RWPE1 (cell line): ENCODE data around the gene BRIP1.
"Not testable (repeated sequence)": the region's sequence is repeated elsewhere in the genome, so short reads cannot be mapped to it uniquely, and the experiment has no call there.

ENCODE experiments used
- CTCF ChIA-PET: fragments of 350-600 bp; sonication (Branson Sonifier 250); formaldehyde crosslinking; extraction: SDS; loops from one replicate; lab custom pipeline; 2021; lab: Yijun Ruan, JAX
- POLR2A ChIA-PET: fragments of 400-600 bp; formaldehyde crosslinking; extraction: SDS; loops from one replicate; lab custom pipeline; 2020; ENCODE audit warnings: antibody characterized with exemption; ENCODE audit not compliant: low non-redundant PET; lab: Yijun Ruan, JAX
- DNase-seq: peaks from one replicate; pipeline ENCODE4 v3.0.0; 2012; ENCODE audit warnings: low spot score
- H3K27ac ChIP-seq: fragments of 450-650 bp; 2 replicates; pipeline ENCODE4 v1.5.1; 2017
- CTCF ChIP-seq: fragments of 450-650 bp; conservative IDR thresholded peaks from 2 replicates; pipeline ENCODE4 v1.5.1; 2017; ENCODE audit warnings: low read depth, mild to moderate bottlenecking

The BRIP1 gene

GRCh38 chr17:61897548-61898180 lies 34.3 kb upstream of the BRIP1 start:
- CTCF ChIA-PET = interaction anchor here (0.7 kb wide), 1 partner anchor 53 kb away, joined by 3 read pairs; no protein-coding TSS in a partner anchor
- POLR2A ChIA-PET = no interaction called here
- DNase-seq = no peak
- H3K27ac ChIP-seq = no peak overlapping the region
- TF ChIP-seq CTCF = no peak

DNA sequence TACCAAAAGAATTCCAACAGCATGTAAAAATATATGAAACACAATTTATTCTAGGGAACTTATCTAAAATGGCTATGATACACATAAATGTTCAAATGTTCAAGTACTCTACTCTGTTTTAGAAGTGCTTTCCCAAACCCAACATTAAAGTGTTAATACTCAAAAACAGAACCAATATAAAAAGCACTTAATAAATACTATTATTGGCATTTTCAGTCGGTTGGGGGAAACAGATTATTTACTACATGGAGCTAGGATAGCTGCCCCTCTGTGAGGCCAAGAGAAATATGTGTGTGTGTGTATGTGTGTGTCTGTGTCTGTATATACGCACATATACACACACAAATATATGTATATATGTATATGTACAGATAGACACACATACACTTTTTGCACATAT lies 32.1 kb upstream of the BRIP1 start:
- DNase-seq = no peak
- no peak for TF ChIP-seq CTCF
- ChIA-PET POLR2A (no interaction called here), CTCF (interaction anchor here (0.7 kb wide), 1 partner anchor 34 kb away, joined by 3 read pairs; no protein-coding TSS in a partner anchor)
- no peak overlapping the region for H3K27ac ChIP-seq

DNA sequence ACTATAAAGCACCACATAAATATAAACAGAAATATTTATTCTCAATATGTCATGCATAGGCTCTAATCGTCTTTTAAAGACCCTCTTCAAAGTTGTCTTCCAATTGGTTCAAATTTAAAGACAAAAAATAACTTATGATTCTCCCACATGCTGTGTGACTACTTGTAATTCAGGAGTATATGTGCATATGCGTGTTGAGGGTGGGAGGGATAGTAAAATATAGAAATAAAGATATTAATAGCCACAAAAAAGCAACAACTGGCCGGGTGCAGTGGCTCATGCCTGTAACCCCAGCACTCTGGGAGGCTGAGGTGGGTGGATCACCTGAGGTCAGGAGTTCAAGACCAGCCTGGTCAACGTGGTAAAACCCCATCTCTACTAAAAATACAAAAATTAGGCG lies 31.0 kb upstream of the BRIP1 start:
- CTCF ChIA-PET = interaction anchor here (0.6 kb wide), 1 partner anchor 656 kb away, joined by 3 read pairs; no protein-coding TSS in a partner anchor
- H3K27ac ChIP-seq, POLR2A ChIA-PET, DNase-seq: not testable (repeated sequence)

GRCh38 chr17:61887733-61888132 lies 24.4 kb upstream of the BRIP1 start:
- POLR2A ChIA-PET, DNase-seq, CTCF ChIA-PET, H3K27ac ChIP-seq: not testable (repeated sequence)

DNA sequence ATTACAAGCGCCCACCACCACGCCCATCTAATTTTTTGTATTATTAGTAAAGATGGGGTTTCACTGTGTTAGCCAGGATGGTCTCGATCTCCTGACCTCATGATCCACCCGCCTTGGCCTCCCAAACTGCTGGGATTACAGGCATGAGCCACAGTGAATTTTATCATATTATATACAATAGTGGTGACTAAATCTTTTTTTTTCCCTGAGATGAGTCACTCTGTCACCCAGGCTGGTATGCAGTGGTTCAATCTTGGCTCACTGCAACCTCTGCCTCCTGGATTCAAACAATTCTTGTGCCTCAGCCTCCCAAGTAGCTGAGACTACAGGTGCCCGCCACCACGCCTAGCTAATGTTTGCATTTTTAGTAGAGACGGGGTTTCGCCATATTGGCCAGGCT lies 22.5 kb upstream of the BRIP1 start:
- CTCF ChIA-PET, H3K27ac ChIP-seq, POLR2A ChIA-PET, DNase-seq: not testable (repeated sequence)

- H3K27ac ChIP-seq = no peak overlapping the region
- POLR2A ChIA-PET = no interaction called here
- DNase-seq = no peak
- TF ChIP-seq CTCF = no peak
- CTCF ChIA-PET = no interaction called here
Observed at GRCh38 chr17:61884864-61885263, 21.5 kb upstream of the BRIP1 start.

- no peak for DNase-seq
- CTCF ChIA-PET = no interaction called here
- POLR2A ChIA-PET = no interaction called here
- no peak overlapping the region for H3K27ac ChIP-seq
- TF ChIP-seq CTCF = no peak
Observed at GRCh38 chr17:61880589-61881102, 17.3 kb upstream of the BRIP1 start.

- POLR2A ChIA-PET = no interaction called here
- CTCF ChIA-PET = no interaction called here
- TF ChIP-seq CTCF = no peak
- DNase-seq = no peak
- no peak overlapping the region for H3K27ac ChIP-seq
Observed at GRCh38 chr17:61878984-61879612, 15.8 kb upstream of the BRIP1 start.
